HepG2 (cell line): ENCODE data around the gene TK2. TPM values are rescaled to one million over a fixed set of nuclear protein-coding genes. Genes with fewer than 3 reads are reported as not detected.

ENCODE experiments used
- ATAC-seq: fragments of 200-7000 bp; cut with Tn5 transposase; 3 replicates; pipeline ENCODE4 v1.9.1; 2020; ENCODE audit warnings: mild to moderate bottlenecking, moderate library complexity
- BruUV-seq: library from RNA; stranded (reverse); fragments of 400-500 nt; replicated peaks from 2 replicates; lab custom pipeline; 2021; lab: Mats Ljungman, UMichigan
- CTCF ChIA-PET: fragments of 300-600 bp; formaldehyde crosslinking; extraction: SDS; loops from one replicate; lab custom pipeline; 2021; ENCODE audit warnings: low total read pairs, inconsistent platforms, low intra/inter-chr PET ratio; lab: Yijun Ruan, JAX
- POLR2A ChIA-PET: fragments of 350-600 bp; sonication (Branson Sonifier 250); formaldehyde crosslinking; loops from one replicate; lab custom pipeline; 2020; ENCODE audit warnings: antibody characterized with exemption, inconsistent platforms; lab: Yijun Ruan, JAX
- DNase-seq: peaks from one replicate; pipeline ENCODE4 v3.0.0-alpha.2; 2015; ENCODE audit warnings: low spot score
- FAIRE-seq: peaks from 3 replicates; lab custom pipeline; 2011; peaks lifted over from hg19 to GRCh38; lab: Jason Lieb, UNC
- H2AFZ ChIP-seq: one replicate; pipeline ENCODE4 v1.6.1; 2011; ENCODE audit warnings: low read length, inconsistent platforms
- H3K27ac ChIP-seq: fragments of 300-600 bp; 3 replicates; pipeline ENCODE4 v1.8.0; 2011; ENCODE audit warnings: mixed run types, mild to moderate bottlenecking, mixed read lengths, low read length, inconsistent platforms; ENCODE audit not compliant: insufficient read depth; ENCODE audit errors: extremely low read length
- H3K27me3 ChIP-seq, 2 experiments: fragments of 200-600 bp in 1 of 2; 2 replicates in 1 of 2; 3 replicates in 1 of 2; pipeline versions ENCODE4 v1.6.0 to v1.8.0; 2011; ENCODE audit warnings: low read length in 2 of 2, mild to moderate bottlenecking in 2 of 2, moderate library complexity in 2 of 2, inconsistent platforms in 1 of 2; ENCODE audit not compliant: insufficient read depth in 2 of 2, control insufficient read depth in 1 of 2
- H3K36me3 ChIP-seq, 2 experiments: fragments of 200-600 bp in 1 of 2; replicated peaks in 1 of 2; 2 replicates in 1 of 2; 3 replicates in 1 of 2; pipeline versions ENCODE4 v1.5.1 to v1.8.0; 2011; ENCODE audit warnings: low read length in 2 of 2, inconsistent platforms in 1 of 2; ENCODE audit not compliant: insufficient read depth in 2 of 2, control insufficient read depth in 1 of 2
- H3K4me1 ChIP-seq: 2 replicates; pipeline ENCODE4 v1.5.1; 2012; ENCODE audit warnings: low read length, inconsistent platforms; ENCODE audit not compliant: insufficient read depth
- H3K4me2 ChIP-seq: 2 replicates; pipeline ENCODE4 v1.6.0; 2011; ENCODE audit warnings: low read depth, low read length, inconsistent platforms
- H3K4me3 ChIP-seq, 3 experiments: fragments of 200-600 bp in 1 of 3; sonication (generic), shearing (Covaris generic) in 1 of 3; replicated peaks in 1 of 3; 2 replicates each; pipeline ENCODE4 v1.5.1; 2011 to 2016; ENCODE audit warnings: low read length in 3 of 3, inconsistent platforms in 2 of 3, low read depth in 2 of 3, mild to moderate bottlenecking in 2 of 3, control low read depth in 1 of 3, mixed read lengths in 1 of 3; ENCODE audit not compliant: insufficient read depth in 1 of 3
- H3K79me2 ChIP-seq: one replicate; pipeline ENCODE4 v1.6.1; 2011; ENCODE audit warnings: low read length, inconsistent platforms; ENCODE audit not compliant: insufficient read depth
- H3K9ac ChIP-seq: 2 replicates; pipeline ENCODE4 v1.6.0; 2011; ENCODE audit warnings: mild to moderate bottlenecking, low read depth, low read length, inconsistent platforms; ENCODE audit not compliant: insufficient read depth
- H3K9me3 ChIP-seq: 2 replicates; pipeline ENCODE4 v1.5.1; 2012; ENCODE audit warnings: mild to moderate bottlenecking, low read length
- H4K20me1 ChIP-seq: 2 replicates; pipeline ENCODE4 v1.6.0; 2011; ENCODE audit warnings: inconsistent platforms, mild to moderate bottlenecking, low read length, moderate library complexity; ENCODE audit not compliant: insufficient read depth
- EED ChIP-seq: sonication (generic); formaldehyde crosslinking; IDR thresholded peaks from 2 replicates; pipeline ENCODE4 v1.5.0; 2020; ENCODE audit warnings: mild to moderate bottlenecking, missing genetic modification reagents
- HMG20A ChIP-seq: IDR thresholded peaks from 2 replicates; pipeline ENCODE4 v1.6.1; 2016; ENCODE audit warnings: borderline replicate concordance
- NR0B2 ChIP-seq: sonication (generic); formaldehyde crosslinking; IDR thresholded peaks from 2 replicates; pipeline ENCODE4 v1.4.0; 2020; ENCODE audit warnings: mild to moderate bottlenecking, missing genetic modification reagents
- PRDM15 ChIP-seq: sonication (generic); formaldehyde crosslinking; IDR thresholded peaks from 2 replicates; pipeline ENCODE4 v1.4.0; 2020; ENCODE audit warnings: missing genetic modification reagents
- TAF1 ChIP-seq: sonication (generic); formaldehyde crosslinking; IDR thresholded peaks from 2 replicates; pipeline ENCODE4 v1.4.0; 2020; ENCODE audit warnings: missing genetic modification reagents
- TGIF2 ChIP-seq: IDR thresholded peaks from 2 replicates; pipeline ENCODE4 v1.6.1; 2016; ENCODE audit warnings: control low read depth, missing compliant biosample characterization
- WGBS: methylation state at CpG from one replicate; pipeline ENCODE4 v1.1.6; 2017; ENCODE audit warnings: low lambda C conversion rate; 5-methylcytosine and 5-hydroxymethylcytosine counted together
- in situ Hi-C: cut with HindIII; loops from 2 replicates; pipeline ENCODE4 v1.10.0; 2017; ENCODE audit warnings: low pct_unique_long_range_greater_than_20kb; ENCODE audit not compliant: extremely low pct_ligation_motif_present
- intact Hi-C: fragments of 100-400 bp; cut with micrococcal nuclease; formaldehyde crosslinking; loops from one replicate; pipeline ENCODE4 v1.10.0; 2022; ENCODE audit not compliant: unreplicated experiment
- polyA plus RNA-seq, 8 experiments: library from polyadenylated mRNA; depleted of rRNA in 3 of 8; stranded (reverse) in 7 of 8; unstranded in 1 of 8; fragments of >200 nt; fragmentation: Illumina TruSeq in 4 of 8; extraction: Trizol in 4 of 8; gene quantifications; 2 replicates each; pipeline versions ENCODE4 v1.2.1 to v1.2.3, GENCODE V29; 2011 to 2016; ENCODE audit warnings: low read depth in 4 of 8, missing spikeins in 1 of 8, mixed read lengths in 1 of 8; ENCODE audit not compliant: insufficient read depth in 1 of 8
- total RNA-seq, 5 experiments: library from RNA; depleted of rRNA; stranded (reverse); fragments of >200 nt; fragmentation: Illumina TruSeq; extraction: Trizol; gene quantifications; 2 replicates each; pipeline ENCODE4 v1.2.3, GENCODE V29; 2016; ENCODE audit warnings: low read depth in 1 of 5

Gene TK2
- total and polyA plus RNA-seq, 2 of the 13 experiments (the other 11 are each of a cell fraction or from before 2014, with no cell fraction given): 18.7 to 21.0 TPM

- H3K4me3 ChIP-seq: no peak overlapping the region
- in situ Hi-C loops (no loop called here), intact Hi-C loops (no loop called here)
- H4K20me1 ChIP-seq: no peaks in the 10 kb centered on the region
- H3K79me2 ChIP-seq: no peaks in the 10 kb centered on the region
- peaks cover 1 to 4% of the 10 kb centered on the region in 2 experiments; a peak in 4 of 5 replicates for H3K36me3 ChIP-seq
- H2AFZ ChIP-seq: no peak overlapping the region
- WGBS: 93% methylated on average over 11 of the region's 11 CpGs
- no peak overlapping the region for H3K27ac ChIP-seq
- DNase-seq (no peak), ATAC-seq (no peak), FAIRE-seq (no peak)
- no peaks in the 10 kb centered on the region for H3K9me3 ChIP-seq
- no TSS peak for BruUV-seq
- H3K4me2 ChIP-seq: no peak overlapping the region
- H3K4me1 ChIP-seq: peaks cover 39% of the 10 kb centered on the region
- H3K9ac ChIP-seq: no peak overlapping the region
- CTCF ChIA-PET: no interaction called here
- no peaks in the 10 kb centered on the region for H3K27me3 ChIP-seq
- TF ChIP-seq NR0B2 (CRISPR knock-in tag) (no peak), TAF1 (CRISPR knock-in tag) (no peak), HMG20A (no peak), PRDM15 (CRISPR knock-in tag) (peak; percentile 22; the same call in 1 of the 2 replicates), TGIF2 (CRISPR knock-in tag) (no peak), EED (CRISPR knock-in tag) (0 out of 2 replicates have a peak, but pooled peaks have one; percentile 26)
- TF ChIP-seq, all 625 proteins: peak for 2
- POLR2A ChIA-PET: no interaction called here
These were observed 30.2 kb downstream of the TK2 start for GRCh38 chr16:66519482-66520373.
